HL-60 (cell line): ENCODE measurements around the gene DOCK6.

Source experiments
- DNase-seq, 2 experiments: peaks; one replicate each; pipeline ENCODE4 v3.0.0-alpha.2; 2010 to 2020; ENCODE audit warnings: low read depth in 1 of 2, low spot score in 1 of 2
- H3K27ac ChIP-seq: fragments of 250-450 bp; sonication (Bioruptor Pico); replicated peaks from 2 replicates; pipeline ENCODE4 v1.5.1; 2020; ENCODE audit warnings: mild to moderate bottlenecking, moderate library complexity
- H3K27me3 ChIP-seq: fragments of 250-450 bp; sonication (Bioruptor Pico); 2 replicates; pipeline ENCODE4 v1.5.1; 2021; ENCODE audit warnings: mild to moderate bottlenecking, moderate library complexity; ENCODE audit not compliant: insufficient read depth, poor library complexity, severe bottlenecking
- H3K4me3 ChIP-seq: replicated peaks from 2 replicates; pipeline ENCODE4 v1.5.1; 2011; ENCODE audit warnings: mild to moderate bottlenecking, control low read depth, low read length; ENCODE audit not compliant: insufficient read depth
- GABPA ChIP-seq: IDR thresholded peaks from 2 replicates; pipeline ENCODE4 v1.6.1; 2012; ENCODE audit warnings: low read depth
- POLR2AphosphoS5 ChIP-seq: IDR thresholded peaks from 2 replicates; pipeline ENCODE4 v1.6.1; 2012; ENCODE audit warnings: low read depth
- SPI1 ChIP-seq: IDR thresholded peaks from 2 replicates; pipeline ENCODE4 v1.6.1; 2012; ENCODE audit warnings: low read depth, mild to moderate bottlenecking, borderline replicate concordance
- TF ChIP-seq, protein P1 (sequence below): IDR thresholded peaks from 2 replicates; pipeline ENCODE4 v1.6.1; 2012; ENCODE audit warnings: low read depth; ENCODE audit not compliant: insufficient replicate concordance
- TF ChIP-seq, protein P2 (sequence below): IDR thresholded peaks from one replicate; pipeline ENCODE4 v1.5.1; 2011; ENCODE audit warnings: low read length, control low read depth, inconsistent platforms; ENCODE audit not compliant: insufficient read depth

Gene DOCK6

DNA sequence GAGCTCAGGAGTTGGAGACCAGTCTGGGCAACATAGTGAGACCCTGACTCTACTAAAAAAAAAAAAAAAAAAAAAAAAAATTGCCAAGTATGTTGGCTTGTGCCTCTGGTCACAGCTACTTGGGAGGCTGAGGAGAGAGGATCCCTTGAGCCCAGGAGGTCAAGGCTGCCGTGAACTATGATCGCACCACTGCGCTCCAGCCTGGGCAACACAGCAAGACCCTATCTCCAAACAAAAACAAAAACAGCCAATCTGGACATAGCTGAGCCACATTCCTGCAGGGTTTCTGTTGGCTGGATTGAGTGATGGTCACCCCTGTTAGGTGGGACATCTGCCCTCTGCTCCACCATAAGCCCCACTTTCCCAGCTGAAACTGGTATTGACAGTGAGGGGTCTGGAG, 36.5 kb downstream of the DOCK6 start:
- Histone ChIP-seq H3K4me3 (no peak overlapping the region), H3K27ac (no peak overlapping the region), H3K27me3 (no peaks in the 10 kb centered on the region)
- DNase-seq, result no peak
- TF ChIP-seq, protein P1, sequence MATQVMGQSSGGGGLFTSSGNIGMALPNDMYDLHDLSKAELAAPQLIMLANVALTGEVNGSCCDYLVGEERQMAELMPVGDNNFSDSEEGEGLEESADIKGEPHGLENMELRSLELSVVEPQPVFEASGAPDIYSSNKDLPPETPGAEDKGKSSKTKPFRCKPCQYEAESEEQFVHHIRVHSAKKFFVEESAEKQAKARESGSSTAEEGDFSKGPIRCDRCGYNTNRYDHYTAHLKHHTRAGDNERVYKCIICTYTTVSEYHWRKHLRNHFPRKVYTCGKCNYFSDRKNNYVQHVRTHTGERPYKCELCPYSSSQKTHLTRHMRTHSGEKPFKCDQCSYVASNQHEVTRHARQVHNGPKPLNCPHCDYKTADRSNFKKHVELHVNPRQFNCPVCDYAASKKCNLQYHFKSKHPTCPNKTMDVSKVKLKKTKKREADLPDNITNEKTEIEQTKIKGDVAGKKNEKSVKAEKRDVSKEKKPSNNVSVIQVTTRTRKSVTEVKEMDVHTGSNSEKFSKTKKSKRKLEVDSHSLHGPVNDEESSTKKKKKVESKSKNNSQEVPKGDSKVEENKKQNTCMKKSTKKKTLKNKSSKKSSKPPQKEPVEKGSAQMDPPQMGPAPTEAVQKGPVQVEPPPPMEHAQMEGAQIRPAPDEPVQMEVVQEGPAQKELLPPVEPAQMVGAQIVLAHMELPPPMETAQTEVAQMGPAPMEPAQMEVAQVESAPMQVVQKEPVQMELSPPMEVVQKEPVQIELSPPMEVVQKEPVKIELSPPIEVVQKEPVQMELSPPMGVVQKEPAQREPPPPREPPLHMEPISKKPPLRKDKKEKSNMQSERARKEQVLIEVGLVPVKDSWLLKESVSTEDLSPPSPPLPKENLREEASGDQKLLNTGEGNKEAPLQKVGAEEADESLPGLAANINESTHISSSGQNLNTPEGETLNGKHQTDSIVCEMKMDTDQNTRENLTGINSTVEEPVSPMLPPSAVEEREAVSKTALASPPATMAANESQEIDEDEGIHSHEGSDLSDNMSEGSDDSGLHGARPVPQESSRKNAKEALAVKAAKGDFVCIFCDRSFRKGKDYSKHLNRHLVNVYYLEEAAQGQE, result no peak
- TF ChIP-seq SPI1, result no peak
- TF ChIP-seq GABPA, result no peak
- TF ChIP-seq, protein P2, sequence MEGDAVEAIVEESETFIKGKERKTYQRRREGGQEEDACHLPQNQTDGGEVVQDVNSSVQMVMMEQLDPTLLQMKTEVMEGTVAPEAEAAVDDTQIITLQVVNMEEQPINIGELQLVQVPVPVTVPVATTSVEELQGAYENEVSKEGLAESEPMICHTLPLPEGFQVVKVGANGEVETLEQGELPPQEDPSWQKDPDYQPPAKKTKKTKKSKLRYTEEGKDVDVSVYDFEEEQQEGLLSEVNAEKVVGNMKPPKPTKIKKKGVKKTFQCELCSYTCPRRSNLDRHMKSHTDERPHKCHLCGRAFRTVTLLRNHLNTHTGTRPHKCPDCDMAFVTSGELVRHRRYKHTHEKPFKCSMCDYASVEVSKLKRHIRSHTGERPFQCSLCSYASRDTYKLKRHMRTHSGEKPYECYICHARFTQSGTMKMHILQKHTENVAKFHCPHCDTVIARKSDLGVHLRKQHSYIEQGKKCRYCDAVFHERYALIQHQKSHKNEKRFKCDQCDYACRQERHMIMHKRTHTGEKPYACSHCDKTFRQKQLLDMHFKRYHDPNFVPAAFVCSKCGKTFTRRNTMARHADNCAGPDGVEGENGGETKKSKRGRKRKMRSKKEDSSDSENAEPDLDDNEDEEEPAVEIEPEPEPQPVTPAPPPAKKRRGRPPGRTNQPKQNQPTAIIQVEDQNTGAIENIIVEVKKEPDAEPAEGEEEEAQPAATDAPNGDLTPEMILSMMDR, result no peak
- TF ChIP-seq POLR2AphosphoS5, result no peak

DNA sequence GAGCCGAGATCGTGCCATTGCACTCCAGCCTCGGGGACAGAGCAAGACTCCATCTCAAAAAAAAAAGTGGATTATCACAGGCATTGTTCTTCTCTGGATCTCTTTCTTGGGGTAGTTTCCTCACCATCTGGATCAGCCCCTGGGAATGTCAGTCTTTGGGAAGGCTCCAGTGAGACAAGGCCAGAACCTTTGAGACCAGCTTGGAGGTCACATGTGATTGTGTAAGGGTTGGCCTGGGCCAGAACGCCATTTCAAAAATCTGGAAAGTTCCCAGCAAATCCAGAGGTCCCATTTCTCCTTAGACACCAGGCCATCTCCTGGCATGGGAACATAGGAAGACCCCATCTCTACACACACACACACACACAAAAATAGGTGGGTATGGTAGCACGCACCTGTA, 37.2 kb downstream of the DOCK6 start:
- Histone ChIP-seq H3K27ac (no peak overlapping the region), H3K27me3 (no peaks in the 10 kb centered on the region), H3K4me3 (no peak overlapping the region)
- TF ChIP-seq SPI1 (no peak), GABPA (no peak), POLR2AphosphoS5 (no peak)
- TF ChIP-seq, protein P1, result no peak
- TF ChIP-seq, protein P2, result no peak
- no peak for DNase-seq

DNA sequence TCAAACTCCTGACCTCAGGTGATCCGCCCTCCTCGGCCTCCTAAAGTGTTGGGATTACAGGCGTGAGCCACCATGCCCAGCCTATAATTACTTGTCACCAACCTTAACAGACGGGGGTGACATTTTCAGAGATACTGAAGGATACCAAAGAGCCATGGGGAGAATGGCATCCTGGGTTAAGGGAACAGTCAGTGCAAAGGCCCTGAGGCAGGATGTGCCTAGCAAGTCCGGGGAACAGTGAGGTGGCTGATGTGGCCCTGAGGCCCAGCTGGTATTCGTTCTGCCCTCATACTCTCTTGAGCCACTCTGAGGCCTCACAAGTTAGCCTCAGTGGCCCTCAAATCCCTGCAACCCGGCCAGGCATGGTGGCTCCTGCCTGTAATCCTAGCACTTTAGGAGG, 37.9 kb downstream of the DOCK6 start:
- Histone ChIP-seq H3K27ac (no peak overlapping the region), H3K27me3 (no peaks in the 10 kb centered on the region), H3K4me3 (no peak overlapping the region)
- TF ChIP-seq SPI1 (no peak), POLR2AphosphoS5 (no peak), GABPA (no peak)
- TF ChIP-seq, protein P1, result no peak
- TF ChIP-seq, protein P2, result no peak
- no peak for DNase-seq
